NCI-H526 (cell line): ENCODE results near the gene PRC1.
"Not testable (repeated sequence)": the region's sequence is repeated elsewhere in the genome, so short reads cannot be mapped to it uniquely, and the experiment has no call there.

ENCODE experiments used
- DNase-seq, 2 experiments: peaks; one replicate each; lab custom pipeline; 2025; lab: John Stamatoyannopoulos, UW

The PRC1 gene

GRCh38 chr15:90934256-90934948, 59.9 kb downstream of the PRC1 start:
- DNase-seq, result peak; percentile 83 to 96

DNA sequence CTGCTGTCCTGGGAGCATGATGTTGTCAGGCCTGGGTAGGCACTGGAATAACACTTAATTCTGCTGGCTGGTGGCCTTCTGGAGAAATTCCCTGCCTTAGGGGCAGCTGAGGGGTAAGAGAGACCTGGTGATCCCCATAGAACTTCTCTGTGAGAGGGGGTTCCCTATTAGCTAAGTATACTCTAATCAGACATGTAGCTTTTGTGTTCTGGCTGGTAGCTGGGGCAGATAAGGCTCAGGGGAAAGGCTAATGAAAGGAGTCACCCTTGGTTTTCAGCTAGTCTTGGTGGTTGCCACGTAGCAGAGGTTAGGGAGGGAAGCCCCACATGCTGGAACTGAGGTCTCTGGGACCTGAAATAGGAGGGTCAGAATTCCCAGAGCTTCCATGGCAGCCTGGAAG, 61.0 kb downstream of the PRC1 start:
- DNase-seq, result no peak

GRCh38 chr15:90932660-90932991, 61.7 kb downstream of the PRC1 start:
- DNase-seq, result no peak

DNA sequence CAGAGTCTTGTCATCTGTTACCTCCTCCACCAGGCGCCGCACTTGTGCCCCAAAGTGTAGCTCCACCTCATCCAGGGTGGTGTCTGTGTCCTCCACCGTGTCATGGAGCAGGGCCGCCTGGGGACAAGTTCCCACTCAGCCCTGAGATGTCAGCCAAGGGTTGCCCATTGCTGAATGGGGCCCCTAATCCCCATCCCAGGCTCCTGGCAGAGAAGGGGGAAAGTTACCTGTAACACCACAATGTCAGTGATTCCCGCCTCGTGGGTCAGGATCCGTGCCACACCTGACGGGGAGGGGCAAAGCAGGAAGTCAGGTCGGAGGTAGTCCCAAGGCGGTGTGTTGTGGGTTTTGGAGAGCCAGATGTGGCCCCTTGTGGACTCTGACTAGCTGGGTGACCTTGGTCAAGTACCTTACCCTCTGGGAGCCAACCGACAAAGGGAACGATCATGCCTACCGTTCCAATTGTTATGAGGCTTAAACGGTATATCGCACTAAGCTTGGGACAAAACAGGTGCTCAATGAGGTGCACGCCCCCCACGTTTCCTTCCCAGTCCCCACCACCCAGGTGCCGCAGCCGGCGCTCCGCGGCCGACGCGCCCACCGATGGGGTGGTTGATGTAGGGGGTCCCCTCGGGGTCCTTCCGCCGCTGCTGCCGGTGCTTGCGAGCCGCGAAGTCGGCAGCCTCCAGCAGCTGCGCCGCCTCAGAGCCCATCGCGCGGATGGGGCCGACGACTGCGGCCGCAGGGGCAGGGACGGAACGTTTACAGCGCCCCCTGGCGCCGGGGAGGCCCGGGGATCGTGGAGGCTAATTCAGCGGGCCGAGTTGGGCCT, 62.3 kb downstream of the PRC1 start, which contains the start of gene HDDC3:
HDDC3 (minus strand) TSS at position 722 of the 832 bp plus-strand sequence; CDS start at position 713, 9 bp downstream.
- peak; percentile 87 to 94 for DNase-seq

DNA sequence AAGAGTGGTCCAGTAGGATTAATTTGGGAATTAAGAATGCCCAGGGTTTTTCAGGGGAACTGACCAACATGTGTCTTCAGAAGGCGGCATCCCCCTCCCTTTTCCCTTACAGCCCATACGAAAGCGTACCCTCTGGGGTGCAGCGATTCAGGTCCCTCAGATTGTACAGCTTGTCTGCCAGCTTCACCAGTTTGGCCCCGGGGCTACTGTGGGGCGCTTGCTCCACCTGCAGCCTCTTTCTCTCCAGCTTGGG, 62.8 kb downstream of the PRC1 start:
- DNase-seq, result no peak

- DNase-seq, result no peak
These were observed 63.3 kb downstream of the PRC1 start for GRCh38 chr15:90930861-90931574.

- no peak for DNase-seq
These were observed 64.9 kb downstream of the PRC1 start for GRCh38 chr15:90929246-90930019.

- DNase-seq, result not testable (repeated sequence)
These were observed 66.2 kb downstream of the PRC1 start for GRCh38 chr15:90928106-90928505.

GRCh38 chr15:90926766-90927165, 67.6 kb downstream of the PRC1 start:
- DNase-seq, result not testable (repeated sequence)

DNA sequence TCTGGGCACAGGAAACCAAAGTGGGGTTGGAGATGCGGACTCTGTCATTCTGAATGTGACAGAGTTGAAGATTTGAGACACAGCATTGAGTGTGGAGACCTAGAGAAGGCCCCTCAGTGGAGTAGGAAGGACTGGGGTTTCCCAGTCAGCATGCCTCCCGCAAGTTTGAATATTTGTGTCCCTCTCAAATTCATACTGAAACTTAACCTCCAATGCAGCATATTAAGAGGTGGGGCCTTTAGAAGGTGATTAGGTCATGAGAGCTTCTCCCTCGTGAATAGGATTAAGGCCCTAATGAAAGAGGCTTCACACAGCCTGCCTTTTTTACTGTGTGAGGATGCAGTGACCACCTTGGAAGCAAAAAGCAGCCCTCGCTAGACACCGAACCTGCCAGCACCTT, 70.0 kb downstream of the PRC1 start:
- DNase-seq, result no peak

DNA sequence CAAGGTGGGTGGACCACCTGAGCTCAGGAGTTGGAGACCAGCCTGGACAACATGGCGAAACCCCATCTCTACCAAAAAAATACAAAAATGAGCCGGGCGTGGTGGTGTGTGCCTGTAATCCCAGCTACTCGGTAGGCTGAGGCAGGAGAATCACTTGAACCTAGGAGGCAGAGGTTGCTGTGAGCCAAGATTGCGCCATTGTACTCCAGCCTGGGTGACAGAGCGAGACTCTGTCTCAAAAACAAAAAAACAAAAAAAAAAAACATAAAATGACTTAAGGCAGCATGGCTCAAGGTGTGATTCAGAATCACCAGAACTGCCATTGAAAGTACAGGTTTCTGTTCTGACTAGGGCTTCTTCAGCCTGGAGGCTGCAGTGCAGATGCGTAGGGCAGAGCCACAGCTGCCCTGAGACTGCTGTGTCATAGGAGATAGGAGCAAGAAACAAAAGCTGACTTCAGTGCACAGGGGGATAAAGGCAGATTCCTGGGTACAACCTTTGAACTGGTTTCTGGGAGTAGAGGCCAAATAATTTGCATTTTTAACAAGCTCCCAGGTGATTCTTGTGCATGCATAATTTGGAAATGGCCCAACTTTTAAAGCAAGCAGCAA, 71.5 kb downstream of the PRC1 start:
- DNase-seq, result peak; percentile 69 to 74

GRCh38 chr15:90921887-90922286, 72.4 kb downstream of the PRC1 start:
- no peak for DNase-seq

DNA sequence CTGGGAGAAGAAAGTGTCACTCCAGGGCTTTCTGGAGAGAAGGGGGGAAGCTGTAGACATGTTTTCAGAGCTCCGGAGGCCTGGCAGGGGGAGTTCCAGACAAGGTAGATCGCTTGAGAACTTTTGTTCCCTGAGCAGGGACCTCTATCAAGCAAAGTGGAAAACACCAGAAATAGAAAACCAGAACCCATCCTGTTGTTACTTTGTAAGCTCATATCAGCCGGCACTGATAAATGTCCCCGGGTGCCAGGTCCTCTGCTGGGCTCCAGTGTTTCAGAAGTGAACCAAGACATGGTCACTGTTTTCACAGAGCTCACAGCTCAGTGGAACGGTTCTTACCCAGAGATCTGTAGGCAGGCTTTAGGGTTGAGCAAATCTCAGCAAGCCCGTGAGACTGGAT, 75.5 kb downstream of the PRC1 start:
- no peak for DNase-seq

DNA sequence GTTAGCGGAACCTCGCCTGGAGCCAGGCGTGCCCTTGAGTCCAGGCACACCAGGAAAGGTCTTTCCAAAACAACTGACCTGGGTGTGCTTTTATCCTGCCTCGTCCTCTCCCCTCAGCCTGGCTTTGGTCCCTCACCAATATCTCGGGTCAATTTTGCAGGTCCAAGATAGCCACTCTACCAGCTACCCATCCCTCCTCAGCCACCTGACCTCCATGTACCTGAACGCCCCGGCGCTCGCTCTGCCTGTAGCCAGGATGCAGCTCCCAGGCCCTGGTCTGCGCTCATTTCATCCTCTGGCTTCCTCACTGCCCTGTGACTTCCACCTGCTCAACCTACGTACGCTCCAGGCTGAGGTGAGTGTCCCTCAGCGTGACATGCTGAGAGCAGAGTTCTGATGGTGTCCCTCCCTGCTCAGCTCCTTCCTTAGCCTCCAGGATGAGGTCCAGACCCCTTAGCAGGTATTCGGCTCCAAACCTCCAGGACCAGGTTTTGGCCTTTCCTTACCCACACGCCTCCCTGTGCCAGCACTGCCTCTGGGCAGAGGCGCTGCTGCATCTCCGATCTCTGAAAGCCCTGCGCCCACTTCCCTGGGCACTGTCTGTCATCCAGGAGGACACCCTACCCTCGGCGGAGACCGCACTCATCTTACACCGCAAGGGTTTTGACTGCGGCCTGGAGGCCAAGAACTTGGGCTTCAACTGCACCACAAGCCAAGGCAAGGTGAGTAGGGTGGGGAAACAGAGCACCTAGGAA, 76.1 kb downstream of the PRC1 start:
- no peak for DNase-seq

- no peak for DNase-seq
These were observed 76.8 kb downstream of the PRC1 start for GRCh38 chr15:90917569-90917968.

DNA sequence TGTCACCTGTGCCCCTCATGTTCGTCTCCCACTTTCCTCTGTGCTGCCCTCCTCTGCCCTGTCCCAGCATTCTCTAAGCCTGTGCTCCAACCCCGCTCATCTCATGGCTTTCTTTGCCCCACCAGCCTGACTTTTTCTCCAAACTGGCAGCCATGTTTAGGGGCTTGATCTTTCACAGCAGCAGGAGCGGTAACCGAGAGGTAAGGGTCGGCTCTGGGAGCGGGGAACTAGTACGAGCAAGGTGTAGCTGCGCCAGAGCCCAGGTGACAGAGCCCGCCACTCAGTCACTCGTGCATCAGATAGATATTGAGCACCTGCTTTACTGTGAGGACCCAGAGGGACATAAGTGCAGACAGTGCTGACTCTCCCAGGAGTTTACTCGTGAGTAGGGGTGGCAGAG, 77.9 kb downstream of the PRC1 start:
- no peak for DNase-seq
